DOHH2 (cell line): ENCODE measurements around the gene EGF.

ENCODE experiments used
- H3F3A ChIP-seq: fragments of 200-600 bp; sonication (generic), shearing (Covaris generic); 2 replicates; pipeline ENCODE4 v1.6.0; 2016; ENCODE audit warnings: antibody characterized with exemption, mild to moderate bottlenecking; ENCODE audit not compliant: control insufficient read depth, insufficient read depth
- H3K27ac ChIP-seq: fragments of 200-600 bp; sonication (generic); 2 replicates; pipeline ENCODE4 v1.5.1; 2014; ENCODE audit warnings: low read depth, mild to moderate bottlenecking, low read length, moderate library complexity
- H3K27me3 ChIP-seq: fragments of 200-600 bp; sonication (generic); 2 replicates; pipeline ENCODE4 v1.6.1; 2014; ENCODE audit warnings: mild to moderate bottlenecking, low read length, mixed read lengths; ENCODE audit not compliant: control insufficient read depth
- H3K36me3 ChIP-seq: fragments of 200-600 bp; sonication (generic); 2 replicates; pipeline ENCODE4 v1.6.1; 2014; ENCODE audit warnings: mild to moderate bottlenecking, low read length, moderate library complexity, mixed read lengths; ENCODE audit not compliant: control insufficient read depth
- H3K4me1 ChIP-seq: fragments of 200-600 bp; sonication (generic); 2 replicates; pipeline ENCODE4 v1.6.1; 2014; ENCODE audit warnings: mild to moderate bottlenecking, low read length, mixed read lengths; ENCODE audit not compliant: control insufficient read depth
- H3K4me2 ChIP-seq: fragments of 200-600 bp; sonication (generic); 2 replicates; pipeline ENCODE4 v1.6.0; 2014; ENCODE audit warnings: mild to moderate bottlenecking, low read length, moderate library complexity
- H3K4me3 ChIP-seq: fragments of 200-600 bp; sonication (generic); 2 replicates; pipeline ENCODE4 v1.5.1; 2014; ENCODE audit warnings: mild to moderate bottlenecking, low read length, mixed read lengths
- H3K79me2 ChIP-seq: fragments of 200-600 bp; sonication (generic); 2 replicates; pipeline ENCODE4 v1.6.1; 2014; ENCODE audit warnings: mild to moderate bottlenecking, low read length, mixed read lengths; ENCODE audit not compliant: control insufficient read depth
- H3K9me2 ChIP-seq: fragments of 200-600 bp; sonication (generic); replicated peaks from 2 replicates; pipeline ENCODE4 v1.6.1; 2014; ENCODE audit warnings: mild to moderate bottlenecking, low read length, mixed read lengths; ENCODE audit not compliant: control insufficient read depth
- H3K9me3 ChIP-seq: fragments of 200-600 bp; sonication (generic); 2 replicates; pipeline ENCODE4 v1.6.1; 2014; ENCODE audit warnings: antibody characterized with exemption, low read length, mixed read lengths; ENCODE audit not compliant: control insufficient read depth, insufficient read depth
- H4K20me1 ChIP-seq: fragments of 200-600 bp; sonication (generic); 2 replicates; pipeline ENCODE4 v1.6.0; 2014; ENCODE audit warnings: low read depth, mild to moderate bottlenecking, antibody characterized with exemption, low read length, moderate library complexity; ENCODE audit not compliant: control insufficient read depth, insufficient read depth
- EZH2phosphoT487 ChIP-seq: fragments of 200-600 bp; sonication (generic); IDR thresholded peaks from 2 replicates; pipeline ENCODE4 v1.6.1; 2017; ENCODE audit warnings: borderline replicate concordance, mild to moderate bottlenecking, antibody characterized with exemption, low read length, moderate library complexity, mixed read lengths
- TF ChIP-seq, protein P1 (sequence below): fragments of 200-600 bp; sonication (generic); IDR thresholded peaks from one replicate; pipeline ENCODE4 v1.5.1; 2014; ENCODE audit warnings: antibody characterized with exemption, mild to moderate bottlenecking, low read depth, low read length; ENCODE audit not compliant: poor library complexity, severe bottlenecking

The EGF gene

GRCh38 chr4:110020139-110020538 is 107.5 kb downstream of the EGF start:
- Histone ChIP-seq H4K20me1 (no peaks in the 10 kb centered on the region), H3K79me2 (no peaks in the 10 kb centered on the region), H3F3A (no peaks in the 10 kb centered on the region), H3K27me3 (no peaks in the 10 kb centered on the region; the same call in 1 of the 2 replicates), H3K4me1 (no peaks in the 10 kb centered on the region), H3K36me3 (no peaks in the 10 kb centered on the region), H3K9me3 (no peaks in the 10 kb centered on the region), H3K9me2 (no peaks in the 10 kb centered on the region), H3K27ac (no peak overlapping the region), H3K4me2 (no peak overlapping the region), H3K4me3 (no peak overlapping the region)
- TF ChIP-seq EZH2phosphoT487, result no peak
- TF ChIP-seq, protein P1, sequence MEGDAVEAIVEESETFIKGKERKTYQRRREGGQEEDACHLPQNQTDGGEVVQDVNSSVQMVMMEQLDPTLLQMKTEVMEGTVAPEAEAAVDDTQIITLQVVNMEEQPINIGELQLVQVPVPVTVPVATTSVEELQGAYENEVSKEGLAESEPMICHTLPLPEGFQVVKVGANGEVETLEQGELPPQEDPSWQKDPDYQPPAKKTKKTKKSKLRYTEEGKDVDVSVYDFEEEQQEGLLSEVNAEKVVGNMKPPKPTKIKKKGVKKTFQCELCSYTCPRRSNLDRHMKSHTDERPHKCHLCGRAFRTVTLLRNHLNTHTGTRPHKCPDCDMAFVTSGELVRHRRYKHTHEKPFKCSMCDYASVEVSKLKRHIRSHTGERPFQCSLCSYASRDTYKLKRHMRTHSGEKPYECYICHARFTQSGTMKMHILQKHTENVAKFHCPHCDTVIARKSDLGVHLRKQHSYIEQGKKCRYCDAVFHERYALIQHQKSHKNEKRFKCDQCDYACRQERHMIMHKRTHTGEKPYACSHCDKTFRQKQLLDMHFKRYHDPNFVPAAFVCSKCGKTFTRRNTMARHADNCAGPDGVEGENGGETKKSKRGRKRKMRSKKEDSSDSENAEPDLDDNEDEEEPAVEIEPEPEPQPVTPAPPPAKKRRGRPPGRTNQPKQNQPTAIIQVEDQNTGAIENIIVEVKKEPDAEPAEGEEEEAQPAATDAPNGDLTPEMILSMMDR, result no peak

DNA sequence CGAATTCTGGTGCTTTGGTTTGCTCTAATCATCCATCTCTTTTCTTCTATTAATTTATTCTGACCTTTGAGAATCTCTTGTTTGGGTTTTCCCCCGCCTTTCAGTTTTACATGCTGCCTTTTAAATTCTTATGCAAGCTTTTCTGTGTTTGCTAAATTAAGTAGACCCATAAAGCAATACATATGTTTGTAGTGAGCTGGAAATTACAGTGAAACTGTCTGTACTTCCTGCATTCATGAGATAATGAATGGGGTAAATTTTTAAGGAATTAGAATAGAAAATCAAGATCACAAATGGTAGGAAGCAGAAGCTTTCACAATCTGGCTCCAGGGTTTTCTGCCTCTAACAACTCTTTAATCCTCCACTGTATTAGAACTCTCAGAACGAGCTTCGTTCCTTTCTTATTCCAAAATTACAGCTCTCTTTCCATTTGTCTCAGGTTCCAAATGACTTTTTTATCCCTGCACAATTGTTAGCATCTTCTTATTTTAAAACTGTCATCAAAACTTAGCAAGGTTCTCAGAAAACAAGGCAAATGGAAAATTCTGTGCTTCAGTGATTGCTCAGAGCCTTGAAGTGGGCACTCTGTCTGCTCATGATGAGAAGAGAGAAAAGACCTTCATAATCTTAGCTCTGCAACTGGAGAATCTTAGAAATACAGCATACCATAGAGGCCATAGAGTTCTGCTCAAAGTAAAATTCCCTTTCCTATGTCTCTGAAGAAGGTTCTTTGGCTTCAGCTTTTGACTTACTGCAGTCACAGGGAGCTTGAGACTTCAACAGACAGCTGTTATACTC is 108.2 kb downstream of the EGF start:
- Histone ChIP-seq H3K79me2 (no peaks in the 10 kb centered on the region), H3K9me3 (no peaks in the 10 kb centered on the region), H3K4me3 (no peak overlapping the region), H3K27ac (no peak overlapping the region), H3K36me3 (no peaks in the 10 kb centered on the region), H3K9me2 (no peaks in the 10 kb centered on the region), H4K20me1 (no peaks in the 10 kb centered on the region), H3F3A (no peaks in the 10 kb centered on the region), H3K4me2 (no peak overlapping the region), H3K27me3 (no peaks in the 10 kb centered on the region; the same call in 1 of the 2 replicates), H3K4me1 (no peaks in the 10 kb centered on the region)
- TF ChIP-seq, protein P1, result no peak
- TF ChIP-seq EZH2phosphoT487, result no peak

GRCh38 chr4:110022457-110022856 is 109.8 kb downstream of the EGF start:
- Histone ChIP-seq H3K27me3 (no peaks in the 10 kb centered on the region; the same call in 1 of the 2 replicates), H3F3A (no peaks in the 10 kb centered on the region), H3K79me2 (no peaks in the 10 kb centered on the region), H3K9me2 (no peaks in the 10 kb centered on the region), H4K20me1 (no peaks in the 10 kb centered on the region), H3K4me1 (no peaks in the 10 kb centered on the region), H3K4me2 (no peak overlapping the region), H3K9me3 (no peaks in the 10 kb centered on the region), H3K36me3 (no peaks in the 10 kb centered on the region), H3K27ac (no peak overlapping the region), H3K4me3 (no peak overlapping the region)
- TF ChIP-seq, protein P1, result no peak
- no peak for TF ChIP-seq EZH2phosphoT487
